K562 (cell line): ENCODE results near the gene NFIB. TPM values are rescaled to one million over a fixed set of nuclear protein-coding genes. Genes with fewer than 3 reads are reported as not detected.

ENCODE experiments used
- ARID2 ChIP-seq: fragments of 450-650 bp; IDR thresholded peaks from 2 replicates; pipeline ENCODE4 v1.6.1; 2017; ENCODE audit warnings: antibody characterized with exemption, mild to moderate bottlenecking
- U2AF1 ChIP-seq: fragments of 200-400 bp; formaldehyde crosslinking; optimal IDR thresholded peaks from 2 replicates; pipeline ENCODE3; 2017; ENCODE audit warnings: mild to moderate bottlenecking, low read depth, low read length, moderate library complexity
- polyA plus RNA-seq, 8 experiments: library from polyadenylated mRNA; depleted of rRNA in 4 of 8; stranded (reverse) in 5 of 8; unstranded in 3 of 8; fragments of >200 nt; fragmentation: Nextera tagmentation in 2 of 8; fragmentation: Illumina TruSeq in 1 of 8; extraction: Ambion mirVana in 2 of 8; extraction: Trizol in 1 of 8; gene quantifications; 2 replicates each; pipeline versions ENCODE4 v1.2.1 to v1.2.3, GENCODE V29; 2011 to 2014; ENCODE audit warnings: inconsistent platforms in 1 of 8, missing spikeins in 1 of 8
- total RNA-seq, 7 experiments: library from RNA; depleted of rRNA in 6 of 7; stranded (reverse); fragments of >200 nt in 6 of 7; fragmentation: Illumina TruSeq in 2 of 7; extraction: Trizol in 2 of 7; gene quantifications; 2 replicates each; pipeline versions ENCODE4 v1.2.1 to v1.2.3, GENCODE V29; 2011 to 2021; ENCODE audit warnings: low replicate concordance in 1 of 7
- TF ChIP-seq, protein P1 (sequence below), 2 experiments: fragments of 450-650 bp; IDR thresholded peaks; 2 replicates each; pipeline ENCODE4 v1.6.1; 2016; ENCODE audit warnings: mild to moderate bottlenecking in 2 of 2, borderline replicate concordance in 1 of 2, low read depth in 1 of 2, moderate library complexity in 1 of 2
- TF ChIP-seq, protein P2 (sequence below): sonication (generic); formaldehyde crosslinking; IDR thresholded peaks from 2 replicates; pipeline ENCODE4 v1.8.1; 2023; ENCODE audit warnings: mild to moderate bottlenecking, missing genetic modification reagents
- TF ChIP-seq, protein P3 (sequence below): fragments of 450-650 bp; IDR thresholded peaks from 2 replicates; pipeline ENCODE4 v1.6.1; 2018; ENCODE audit not compliant: partially characterized antibody
- TF ChIP-seq, protein P4 (sequence below): fragments of 450-650 bp; formaldehyde crosslinking; IDR thresholded peaks from 2 replicates; pipeline ENCODE4 v1.4.0; 2020; ENCODE audit warnings: mild to moderate bottlenecking

Gene NFIB
- total and polyA plus RNA-seq, 9 of the 15 experiments (the other 6 are each of a cell fraction or from before 2014, with no cell fraction given) = 1.2 to 3.3 (median 1.9) TPM

DNA sequence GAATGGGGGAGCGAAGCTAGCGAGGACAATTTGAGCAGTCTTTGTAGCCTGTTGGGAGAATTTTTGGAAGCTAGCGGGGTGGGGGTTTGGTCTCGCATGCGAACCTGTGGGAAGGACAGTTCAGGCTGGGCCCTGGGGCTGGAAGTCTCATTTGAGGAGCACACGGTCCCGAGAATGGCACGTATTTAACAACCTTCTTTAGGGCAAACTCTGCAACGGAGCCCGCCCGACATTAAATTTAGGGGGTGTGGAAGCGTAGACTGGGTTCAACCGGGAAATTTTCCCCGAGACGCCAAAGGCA is 35.2 kb upstream of the NFIB start (continued):
- TF ChIP-seq, protein P1, sequence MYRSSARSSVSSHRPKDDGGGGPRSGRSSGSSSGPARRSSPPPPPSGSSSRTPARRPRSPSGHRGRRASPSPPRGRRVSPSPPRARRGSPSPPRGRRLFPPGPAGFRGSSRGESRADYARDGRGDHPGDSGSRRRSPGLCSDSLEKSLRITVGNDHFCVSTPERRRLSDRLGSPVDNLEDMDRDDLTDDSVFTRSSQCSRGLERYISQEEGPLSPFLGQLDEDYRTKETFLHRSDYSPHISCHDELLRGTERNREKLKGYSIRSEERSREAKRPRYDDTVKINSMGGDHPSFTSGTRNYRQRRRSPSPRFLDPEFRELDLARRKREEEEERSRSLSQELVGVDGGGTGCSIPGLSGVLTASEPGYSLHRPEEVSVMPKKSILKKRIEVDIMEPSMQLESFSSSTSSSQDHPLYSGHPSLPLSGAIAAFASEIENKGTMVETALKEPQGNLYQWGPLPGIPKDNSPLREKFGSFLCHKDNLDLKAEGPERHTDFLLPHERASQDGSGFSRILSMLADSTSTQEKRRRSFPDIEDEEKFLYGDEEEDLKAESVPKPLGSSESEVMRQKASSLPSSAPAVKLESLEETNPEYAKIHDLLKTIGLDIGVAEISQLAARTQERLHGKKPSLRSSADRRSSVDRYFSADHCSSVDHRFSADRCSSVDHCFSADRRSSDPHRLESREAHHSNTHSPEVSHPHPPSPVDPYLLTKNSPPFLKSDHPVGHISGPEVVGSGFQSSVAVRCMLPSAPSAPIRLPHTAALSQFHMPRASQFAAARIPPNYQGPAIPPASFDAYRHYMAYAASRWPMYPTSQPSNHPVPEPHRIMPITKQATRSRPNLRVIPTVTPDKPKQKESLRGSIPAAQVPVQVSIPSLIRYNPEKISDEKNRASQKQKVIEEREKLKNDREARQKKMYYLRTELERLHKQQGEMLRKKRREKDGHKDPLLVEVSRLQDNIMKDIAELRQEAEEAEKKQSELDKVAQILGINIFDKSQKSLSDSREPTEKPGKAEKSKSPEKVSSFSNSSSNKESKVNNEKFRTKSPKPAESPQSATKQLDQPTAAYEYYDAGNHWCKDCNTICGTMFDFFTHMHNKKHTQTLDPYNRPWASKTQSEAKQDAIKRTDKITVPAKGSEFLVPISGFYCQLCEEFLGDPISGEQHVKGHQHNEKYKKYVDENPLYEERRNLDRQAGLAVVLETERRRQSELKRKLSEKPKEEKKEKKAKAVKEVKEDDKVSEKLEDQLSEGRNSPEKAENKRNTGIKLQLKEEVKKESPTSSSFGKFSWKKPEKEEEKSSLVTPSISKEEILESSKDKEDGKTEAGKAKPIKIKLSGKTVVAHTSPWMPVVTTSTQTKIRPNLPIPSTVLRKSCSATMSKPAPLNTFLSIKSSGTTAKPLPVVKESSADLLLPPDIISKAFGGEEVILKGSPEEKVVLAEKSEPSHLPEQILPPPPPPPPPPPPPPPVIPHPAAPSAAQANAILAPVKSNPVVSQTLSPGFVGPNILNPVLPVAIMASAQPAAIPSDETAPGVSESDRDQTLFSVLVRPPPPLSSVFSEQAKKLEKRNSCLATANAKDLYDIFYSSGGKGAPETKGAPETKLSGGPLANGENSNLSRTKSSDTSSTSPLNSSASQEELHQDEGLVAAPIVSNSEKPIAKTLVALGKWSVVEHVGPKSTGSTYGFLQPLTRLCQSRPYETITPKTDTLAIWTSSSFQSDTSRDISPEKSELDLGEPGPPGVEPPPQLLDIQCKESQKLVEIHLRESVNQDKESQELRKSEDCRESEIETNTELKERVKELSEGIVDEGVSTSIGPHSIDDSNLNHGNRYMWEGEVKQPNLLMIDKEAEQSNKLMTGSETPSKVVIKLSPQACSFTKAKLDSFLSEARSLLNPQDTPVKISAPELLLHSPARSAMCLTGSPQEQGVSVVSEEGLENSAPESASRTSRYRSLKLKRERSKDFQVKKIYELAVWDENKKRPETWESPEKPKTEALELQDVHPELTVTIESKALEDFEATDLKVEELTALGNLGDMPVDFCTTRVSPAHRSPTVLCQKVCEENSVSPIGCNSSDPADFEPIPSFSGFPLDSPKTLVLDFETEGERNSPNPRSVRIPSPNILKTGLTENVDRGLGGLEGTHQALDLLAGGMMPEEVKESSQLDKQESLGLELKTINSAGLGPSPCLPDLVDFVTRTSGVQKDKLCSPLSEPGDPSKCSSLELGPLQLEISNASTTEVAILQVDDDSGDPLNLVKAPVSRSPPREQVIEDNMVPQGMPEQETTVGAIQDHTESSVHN (IDR thresholded peaks at IDR 0.05; ENCODE audit: borderline replicate concordance in 1 of 2, low read depth in 1 of 2) = no peak
- no peak for TF ChIP-seq ARID2
- TF ChIP-seq, protein P2, sequence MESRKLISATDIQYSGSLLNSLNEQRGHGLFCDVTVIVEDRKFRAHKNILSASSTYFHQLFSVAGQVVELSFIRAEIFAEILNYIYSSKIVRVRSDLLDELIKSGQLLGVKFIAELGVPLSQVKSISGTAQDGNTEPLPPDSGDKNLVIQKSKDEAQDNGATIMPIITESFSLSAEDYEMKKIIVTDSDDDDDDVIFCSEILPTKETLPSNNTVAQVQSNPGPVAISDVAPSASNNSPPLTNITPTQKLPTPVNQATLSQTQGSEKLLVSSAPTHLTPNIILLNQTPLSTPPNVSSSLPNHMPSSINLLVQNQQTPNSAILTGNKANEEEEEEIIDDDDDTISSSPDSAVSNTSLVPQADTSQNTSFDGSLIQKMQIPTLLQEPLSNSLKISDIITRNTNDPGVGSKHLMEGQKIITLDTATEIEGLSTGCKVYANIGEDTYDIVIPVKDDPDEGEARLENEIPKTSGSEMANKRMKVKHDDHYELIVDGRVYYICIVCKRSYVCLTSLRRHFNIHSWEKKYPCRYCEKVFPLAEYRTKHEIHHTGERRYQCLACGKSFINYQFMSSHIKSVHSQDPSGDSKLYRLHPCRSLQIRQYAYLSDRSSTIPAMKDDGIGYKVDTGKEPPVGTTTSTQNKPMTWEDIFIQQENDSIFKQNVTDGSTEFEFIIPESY (CRISPR knock-in tag) = no peak
- TF ChIP-seq, protein P3, sequence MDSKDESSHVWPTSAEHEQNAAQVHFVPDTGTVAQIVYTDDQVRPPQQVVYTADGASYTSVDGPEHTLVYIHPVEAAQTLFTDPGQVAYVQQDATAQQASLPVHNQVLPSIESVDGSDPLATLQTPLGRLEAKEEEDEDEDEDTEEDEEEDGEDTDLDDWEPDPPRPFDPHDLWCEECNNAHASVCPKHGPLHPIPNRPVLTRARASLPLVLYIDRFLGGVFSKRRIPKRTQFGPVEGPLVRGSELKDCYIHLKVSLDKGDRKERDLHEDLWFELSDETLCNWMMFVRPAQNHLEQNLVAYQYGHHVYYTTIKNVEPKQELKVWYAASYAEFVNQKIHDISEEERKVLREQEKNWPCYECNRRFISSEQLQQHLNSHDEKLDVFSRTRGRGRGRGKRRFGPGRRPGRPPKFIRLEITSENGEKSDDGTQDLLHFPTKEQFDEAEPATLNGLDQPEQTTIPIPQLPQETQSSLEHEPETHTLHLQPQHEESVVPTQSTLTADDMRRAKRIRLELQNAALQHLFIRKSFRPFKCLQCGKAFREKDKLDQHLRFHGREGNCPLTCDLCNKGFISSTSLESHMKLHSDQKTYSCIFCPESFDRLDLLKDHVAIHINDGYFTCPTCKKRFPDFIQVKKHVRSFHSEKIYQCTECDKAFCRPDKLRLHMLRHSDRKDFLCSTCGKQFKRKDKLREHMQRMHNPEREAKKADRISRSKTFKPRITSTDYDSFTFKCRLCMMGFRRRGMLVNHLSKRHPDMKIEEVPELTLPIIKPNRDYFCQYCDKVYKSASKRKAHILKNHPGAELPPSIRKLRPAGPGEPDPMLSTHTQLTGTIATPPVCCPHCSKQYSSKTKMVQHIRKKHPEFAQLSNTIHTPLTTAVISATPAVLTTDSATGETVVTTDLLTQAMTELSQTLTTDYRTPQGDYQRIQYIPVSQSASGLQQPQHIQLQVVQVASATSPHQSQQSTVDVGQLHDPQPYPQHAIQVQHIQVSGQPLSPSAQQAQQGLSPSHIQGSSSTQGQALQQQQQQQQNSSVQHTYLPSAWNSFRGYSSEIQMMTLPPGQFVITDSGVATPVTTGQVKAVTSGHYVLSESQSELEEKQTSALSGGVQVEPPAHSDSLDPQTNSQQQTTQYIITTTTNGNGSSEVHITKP = no peak
- no peak for TF ChIP-seq U2AF1
- TF ChIP-seq, protein P4, sequence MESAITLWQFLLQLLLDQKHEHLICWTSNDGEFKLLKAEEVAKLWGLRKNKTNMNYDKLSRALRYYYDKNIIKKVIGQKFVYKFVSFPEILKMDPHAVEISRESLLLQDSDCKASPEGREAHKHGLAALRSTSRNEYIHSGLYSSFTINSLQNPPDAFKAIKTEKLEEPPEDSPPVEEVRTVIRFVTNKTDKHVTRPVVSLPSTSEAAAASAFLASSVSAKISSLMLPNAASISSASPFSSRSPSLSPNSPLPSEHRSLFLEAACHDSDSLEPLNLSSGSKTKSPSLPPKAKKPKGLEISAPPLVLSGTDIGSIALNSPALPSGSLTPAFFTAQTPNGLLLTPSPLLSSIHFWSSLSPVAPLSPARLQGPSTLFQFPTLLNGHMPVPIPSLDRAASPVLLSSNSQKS (CRISPR knock-in tag) = no peak
- TF ChIP-seq, all 486 proteins: peak for 0
